ENCODE data around the gene CAMK1D. TPM values are rescaled to one million over a fixed set of nuclear protein-coding genes. Genes with fewer than 3 reads are reported as not detected.

The CAMK1D gene
- total RNA-seq, 1 experiment from 2014 or later: 10.2 TPM

GRCh38 chr10:12657489-12657888, 308.1 kb downstream of the CAMK1D start:
- ChIA-PET POLR2A (no interaction called here), CTCF (interaction anchor here (0.6 to 2.1 kb wide), 7 partner anchors 19 to 393 kb away, joined by 3 to 45 read pairs (median 5); no protein-coding TSS in a partner anchor)
- Mint-ChIP-seq H3K27me3 (ENCODE audit: low read depth) (no peaks in the 10 kb centered on the region), H3K4me3 (no peak overlapping the region), H3K36me3 (no peaks in the 10 kb centered on the region), H3K4me1 (no peaks in the 10 kb centered on the region), H3K27ac (no peak overlapping the region), H3K9me3 (peaks cover 19% of the 10 kb centered on the region)
- DNase-seq (ENCODE audit: low spot score) (no peak), ATAC-seq (no peak)
- TF ChIP-seq KAT7 (CRISPR knock-in tag; IDR thresholded peaks at IDR 0.05; ENCODE audit: borderline replicate concordance) (no peak), JUN (CRISPR knock-in tag; IDR thresholded peaks at IDR 0.05) (no peak), TEAD1 (CRISPR knock-in tag; IDR thresholded peaks at IDR 0.05) (no peak), ZNF425 (CRISPR knock-in tag; conservative IDR thresholded peaks at IDR 0.05) (no peak), ZSCAN18 (CRISPR knock-in tag; IDR thresholded peaks at IDR 0.05) (no peak), NFE2L1 (CRISPR knock-in tag; IDR thresholded peaks at IDR 0.05) (no peak), ZNF671 (CRISPR knock-in tag; IDR thresholded peaks at IDR 0.05) (no peak), ZBTB43 (CRISPR knock-in tag; IDR thresholded peaks at IDR 0.05) (no peak), RORB (CRISPR knock-in tag; IDR thresholded peaks at IDR 0.05) (no peak)

GRCh38 chr10:12658526-12658925, 309.2 kb downstream of the CAMK1D start:
- CTCF ChIA-PET: no interaction called here

GRCh38 chr10:12659706-12660105, 310.4 kb downstream of the CAMK1D start:
- Mint-ChIP-seq H3K27me3 (ENCODE audit: low read depth) (no peaks in the 10 kb centered on the region), H3K36me3 (no peaks in the 10 kb centered on the region), H3K27ac (no peak overlapping the region), H3K4me3 (no peak overlapping the region), H3K9me3 (peaks cover 5% of the 10 kb centered on the region), H3K4me1 (no peaks in the 10 kb centered on the region)
- no peak for ATAC-seq
- ChIA-PET POLR2A (no interaction called here), CTCF (no interaction called here)
- peak; percentile 60 for TF ChIP-seq PRDM15 (CRISPR knock-in tag; IDR thresholded peaks at IDR 0.05)
- no peak for TF ChIP-seq PRRX2 (CRISPR knock-in tag; IDR thresholded peaks at IDR 0.05)
- TF ChIP-seq JAZF1 (CRISPR knock-in tag; IDR thresholded peaks at IDR 0.05): no peak
- TF ChIP-seq ZNF232 (CRISPR knock-in tag; IDR thresholded peaks at IDR 0.05): no peak
- TF ChIP-seq GABPB1 (CRISPR knock-in tag; IDR thresholded peaks at IDR 0.05): no peak
- no peak for TF ChIP-seq CREB1 (CRISPR knock-in tag; IDR thresholded peaks at IDR 0.05)
- no peak for DNase-seq (ENCODE audit: low spot score)

More at GRCh38 chr10:12658526-12658925, 309.2 kb downstream of the CAMK1D start:
- H3K27ac Mint-ChIP-seq: no peak overlapping the region; the same call in 1 of the 2 replicates
- no peak overlapping the region for H3K4me3 Mint-ChIP-seq
- TF ChIP-seq ZNF121 (CRISPR knock-in tag; IDR thresholded peaks at IDR 0.05): no peak
- DNase-seq (ENCODE audit: low spot score) (no peak), ATAC-seq (no peak)
- H3K27me3 Mint-ChIP-seq (ENCODE audit: low read depth): no peaks in the 10 kb centered on the region
- POLR2A ChIA-PET: interaction anchor here (0.6 kb wide), 1 partner anchor 465 kb away, joined by 4 read pairs; no protein-coding TSS in a partner anchor
- peaks cover 17% of the 10 kb centered on the region for H3K9me3 Mint-ChIP-seq
- no peaks in the 10 kb centered on the region for H3K36me3 Mint-ChIP-seq
- H3K4me1 Mint-ChIP-seq: no peaks in the 10 kb centered on the region

Measured in WTC11 (cell line).